Smooth muscle cell (in vitro differentiated cells): ENCODE data around the gene SKIL. TPM values are rescaled to one million over a fixed set of nuclear protein-coding genes. Genes with fewer than 3 reads are reported as not detected.

ENCODE experiments used
- DNase-seq: peaks from one replicate; lab custom pipeline; 2025; ENCODE audit not compliant: unreplicated experiment; lab: John Stamatoyannopoulos, UW
- H2AFZ ChIP-seq: fragments of 200-600 bp; sonication (generic); 2 replicates; pipeline ENCODE4 v1.6.0; 2016; ENCODE audit warnings: antibody characterized with exemption, low read depth, mild to moderate bottlenecking
- H3F3A ChIP-seq: fragments of 200-600 bp; sonication (generic); 2 replicates; pipeline ENCODE4 v1.6.0; 2017; ENCODE audit warnings: antibody characterized with exemption, low read depth
- H3K27ac ChIP-seq: fragments of 200-600 bp; sonication (generic); 2 replicates; pipeline ENCODE4 v1.5.1; 2016; ENCODE audit warnings: low read depth, mild to moderate bottlenecking
- H3K27me3 ChIP-seq: fragments of 200-600 bp; sonication (generic); 2 replicates; pipeline ENCODE4 v1.6.1; 2016; ENCODE audit warnings: low read depth, mild to moderate bottlenecking
- H3K36me3 ChIP-seq: fragments of 200-600 bp; sonication (generic); 2 replicates; pipeline ENCODE4 v1.5.1; 2016; ENCODE audit warnings: low read depth
- H3K4me1 ChIP-seq: fragments of 200-600 bp; sonication (generic); 2 replicates; pipeline ENCODE4 v1.5.1; 2016; ENCODE audit warnings: low read depth
- H3K4me2 ChIP-seq: fragments of 200-600 bp; sonication (generic); 2 replicates; pipeline ENCODE4 v1.6.0; 2016; ENCODE audit warnings: mild to moderate bottlenecking
- H3K4me3 ChIP-seq: fragments of 200-600 bp; sonication (generic); 2 replicates; pipeline ENCODE4 v1.5.1; 2016; ENCODE audit warnings: mild to moderate bottlenecking
- H3K79me2 ChIP-seq: fragments of 200-600 bp; sonication (generic); 2 replicates; pipeline ENCODE4 v1.6.0; 2016; ENCODE audit warnings: low read depth, mild to moderate bottlenecking
- H3K9ac ChIP-seq: fragments of 200-600 bp; sonication (generic); 2 replicates; pipeline ENCODE4 v1.6.0; 2016; ENCODE audit warnings: low read depth
- H3K9me3 ChIP-seq: fragments of 200-600 bp; sonication (generic); replicated peaks from 2 replicates; pipeline ENCODE4 v1.5.1; 2016; ENCODE audit warnings: low read depth
- H4K20me1 ChIP-seq: fragments of 200-600 bp; sonication (generic); 2 replicates; pipeline ENCODE4 v1.6.0; 2016; ENCODE audit warnings: low read depth
- WGBS: methylation state at CpG from one replicate; pipeline ENCODE4 v1.1.7; 2016; ENCODE audit warnings: low lambda C conversion rate; 5-methylcytosine and 5-hydroxymethylcytosine counted together
- polyA plus RNA-seq: library from polyadenylated mRNA; unstranded; fragments of >200 nt; fragmentation: Nextera tagmentation; extraction: Ambion mirVana; gene quantifications from 2 replicates; pipeline ENCODE4 v1.2.1, GENCODE V29; 2016
- total RNA-seq: library from RNA; depleted of rRNA; stranded (reverse); fragments of >200 nt; gene quantifications from 2 replicates; pipeline ENCODE4 v1.2.3, GENCODE V29; 2014
- TF ChIP-seq, protein P1 (sequence below): fragments of 200-600 bp; sonication (generic); IDR thresholded peaks from 2 replicates; pipeline ENCODE4 v1.5.1; 2017; ENCODE audit warnings: borderline replicate concordance, mild to moderate bottlenecking, antibody characterized with exemption; ENCODE audit not compliant: insufficient read depth, poor library complexity, severe bottlenecking

SKIL gene, protein sequence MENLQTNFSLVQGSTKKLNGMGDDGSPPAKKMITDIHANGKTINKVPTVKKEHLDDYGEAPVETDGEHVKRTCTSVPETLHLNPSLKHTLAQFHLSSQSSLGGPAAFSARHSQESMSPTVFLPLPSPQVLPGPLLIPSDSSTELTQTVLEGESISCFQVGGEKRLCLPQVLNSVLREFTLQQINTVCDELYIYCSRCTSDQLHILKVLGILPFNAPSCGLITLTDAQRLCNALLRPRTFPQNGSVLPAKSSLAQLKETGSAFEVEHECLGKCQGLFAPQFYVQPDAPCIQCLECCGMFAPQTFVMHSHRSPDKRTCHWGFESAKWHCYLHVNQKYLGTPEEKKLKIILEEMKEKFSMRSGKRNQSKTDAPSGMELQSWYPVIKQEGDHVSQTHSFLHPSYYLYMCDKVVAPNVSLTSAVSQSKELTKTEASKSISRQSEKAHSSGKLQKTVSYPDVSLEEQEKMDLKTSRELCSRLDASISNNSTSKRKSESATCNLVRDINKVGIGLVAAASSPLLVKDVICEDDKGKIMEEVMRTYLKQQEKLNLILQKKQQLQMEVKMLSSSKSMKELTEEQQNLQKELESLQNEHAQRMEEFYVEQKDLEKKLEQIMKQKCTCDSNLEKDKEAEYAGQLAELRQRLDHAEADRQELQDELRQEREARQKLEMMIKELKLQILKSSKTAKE
- total RNA-seq: 167 and 207 TPM in 2 replicates
- polyA plus RNA-seq: 22.0 and 45.0 TPM in 2 replicates

GRCh38 chr3:170357176-170358041 lies at the start of gene SKIL:
TSS of gene SKIL (plus strand) at chr3:170357715. CDS start at chr3:170360332, 2,617 bp downstream.
- Histone ChIP-seq H3K27ac (peak within 1 kb of the TSS; percentile 99), H2AFZ (no peak within 1 kb of the TSS), H3K79me2 (peaks cover 42% of the 10 kb centered on the region), H3K4me1 (peaks cover 29% of the 10 kb centered on the region), H4K20me1 (peaks cover 42% of the 10 kb centered on the region), H3K9ac (peak within 1 kb of the TSS; percentile 99), H3K36me3 (peaks cover 9% of the 10 kb centered on the region), H3K4me2 (peak within 1 kb of the TSS; percentile 90), H3F3A (peaks cover 23% of the 10 kb centered on the region), H3K27me3 (no peaks in the 10 kb centered on the region), H3K4me3 (peak within 1 kb of the TSS; percentile 89), H3K9me3 (no peaks in the 10 kb centered on the region)
- TF ChIP-seq, protein P1, sequence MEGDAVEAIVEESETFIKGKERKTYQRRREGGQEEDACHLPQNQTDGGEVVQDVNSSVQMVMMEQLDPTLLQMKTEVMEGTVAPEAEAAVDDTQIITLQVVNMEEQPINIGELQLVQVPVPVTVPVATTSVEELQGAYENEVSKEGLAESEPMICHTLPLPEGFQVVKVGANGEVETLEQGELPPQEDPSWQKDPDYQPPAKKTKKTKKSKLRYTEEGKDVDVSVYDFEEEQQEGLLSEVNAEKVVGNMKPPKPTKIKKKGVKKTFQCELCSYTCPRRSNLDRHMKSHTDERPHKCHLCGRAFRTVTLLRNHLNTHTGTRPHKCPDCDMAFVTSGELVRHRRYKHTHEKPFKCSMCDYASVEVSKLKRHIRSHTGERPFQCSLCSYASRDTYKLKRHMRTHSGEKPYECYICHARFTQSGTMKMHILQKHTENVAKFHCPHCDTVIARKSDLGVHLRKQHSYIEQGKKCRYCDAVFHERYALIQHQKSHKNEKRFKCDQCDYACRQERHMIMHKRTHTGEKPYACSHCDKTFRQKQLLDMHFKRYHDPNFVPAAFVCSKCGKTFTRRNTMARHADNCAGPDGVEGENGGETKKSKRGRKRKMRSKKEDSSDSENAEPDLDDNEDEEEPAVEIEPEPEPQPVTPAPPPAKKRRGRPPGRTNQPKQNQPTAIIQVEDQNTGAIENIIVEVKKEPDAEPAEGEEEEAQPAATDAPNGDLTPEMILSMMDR: no peak
- peak; percentile 92 for DNase-seq
- under 1% methylated on average over 45 of the region's 124 CpGs for WGBS

- peaks cover 7% of the 10 kb centered on the region for H3F3A ChIP-seq
- DNase-seq: no peak
- no peaks in the 10 kb centered on the region for H3K79me2 ChIP-seq
- H3K9me3 ChIP-seq: no peaks in the 10 kb centered on the region
- H3K9ac ChIP-seq: no peak overlapping the region
- H3K4me2 ChIP-seq: no peak overlapping the region
- H4K20me1 ChIP-seq: no peaks in the 10 kb centered on the region
- no peaks in the 10 kb centered on the region for H3K4me1 ChIP-seq
- H2AFZ ChIP-seq: no peak overlapping the region
- no peak overlapping the region for H3K4me3 ChIP-seq
- no peak overlapping the region for H3K27ac ChIP-seq
- no peaks in the 10 kb centered on the region for H3K27me3 ChIP-seq
- H3K36me3 ChIP-seq: no peaks in the 10 kb centered on the region
- TF ChIP-seq, protein P1: no peak
- WGBS: 19% methylated on average over 1 of the region's 1 CpG
Measured at GRCh38 chr3:170309046-170309445, 48.5 kb upstream of the SKIL start.

DNA sequence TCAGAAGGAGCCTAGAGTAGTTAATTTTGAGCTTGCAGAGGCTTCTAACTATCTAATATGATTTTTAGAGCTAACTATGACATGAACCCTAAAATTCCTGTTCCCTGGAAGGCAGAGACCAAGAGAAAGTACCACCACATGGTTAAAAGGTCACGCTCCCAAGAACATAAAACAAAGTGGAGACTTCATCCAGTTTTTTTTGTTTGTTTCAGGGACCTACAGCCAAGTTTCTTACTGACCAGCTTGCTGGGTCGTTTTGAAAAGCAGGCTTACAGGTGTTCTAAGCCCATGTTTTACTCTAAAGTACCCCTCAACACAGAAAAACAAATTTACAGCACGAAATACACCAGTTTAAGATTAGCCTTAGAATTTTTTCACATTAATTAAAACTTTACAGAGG lies 39.6 kb upstream of the SKIL start:
- Histone ChIP-seq H3K36me3 (no peaks in the 10 kb centered on the region), H4K20me1 (no peaks in the 10 kb centered on the region), H3K9me3 (no peaks in the 10 kb centered on the region), H3K27me3 (no peaks in the 10 kb centered on the region), H3F3A (no peaks in the 10 kb centered on the region), H3K4me2 (no peak overlapping the region), H3K79me2 (no peaks in the 10 kb centered on the region), H3K9ac (no peak overlapping the region), H2AFZ (no peak overlapping the region), H3K27ac (no peak overlapping the region), H3K4me3 (no peak overlapping the region), H3K4me1 (no peaks in the 10 kb centered on the region)
- TF ChIP-seq, protein P1: no peak
- DNase-seq: no peak
- WGBS: 98% methylated on average over 3 of the region's 3 CpGs
